Measurements from ENCODE around the gene GPR12.
"Not testable (repeated sequence)": the region's sequence is repeated elsewhere in the genome, so short reads cannot be mapped to it uniquely, and the experiment has no call there.

Gene GPR12

GRCh38 chr13:26747706-26748105 lies 12.9 kb downstream of the GPR12 start:
- no peak for DNase-seq

DNA sequence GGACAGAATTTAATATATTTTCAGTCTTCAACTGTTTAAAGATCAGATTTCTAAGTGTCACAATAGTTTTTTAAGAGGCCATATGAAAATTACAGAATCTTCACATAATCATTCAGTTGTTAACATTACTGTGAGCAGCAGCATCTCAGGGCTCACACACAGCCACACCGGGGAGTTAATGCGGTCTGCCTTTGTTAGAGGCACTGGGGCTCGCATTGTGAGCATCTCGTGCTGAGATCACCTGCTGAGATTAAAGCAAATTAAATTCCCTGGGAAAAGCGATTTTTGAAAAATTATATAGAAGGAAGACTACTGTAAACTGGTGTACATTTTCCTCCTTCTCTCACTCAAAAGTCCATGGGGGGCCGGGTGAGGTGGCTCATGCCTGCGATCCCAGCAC lies 16.6 kb downstream of the GPR12 start:
- DNase-seq, result no peak

- DNase-seq, result no peak
Observed at GRCh38 chr13:26742691-26743358, 17.8 kb downstream of the GPR12 start.

- DNase-seq, result no peak
Observed at GRCh38 chr13:26735677-26736076, 24.9 kb downstream of the GPR12 start.

GRCh38 chr13:26727633-26728032 lies 33.0 kb downstream of the GPR12 start:
- no peak for DNase-seq

DNA sequence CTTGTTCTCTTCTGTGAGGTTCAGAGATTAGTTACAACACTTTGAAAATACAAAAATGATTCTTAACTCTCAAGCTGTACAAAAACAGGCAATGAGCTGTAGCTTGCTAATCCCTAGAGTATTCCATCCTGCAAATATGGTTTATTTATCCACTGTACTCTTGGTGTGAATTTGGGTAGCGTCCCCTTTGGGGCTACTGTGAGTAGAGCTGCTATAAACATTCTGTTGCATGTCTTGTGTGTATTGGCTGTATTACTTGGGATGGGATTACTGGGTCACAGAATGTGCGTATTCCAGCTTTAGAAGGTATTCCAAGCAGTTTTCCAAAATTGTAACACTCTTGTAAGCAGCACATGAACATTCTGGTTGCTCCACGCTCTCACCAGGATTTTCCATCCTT lies 33.5 kb downstream of the GPR12 start:
- no peak for DNase-seq

DNA sequence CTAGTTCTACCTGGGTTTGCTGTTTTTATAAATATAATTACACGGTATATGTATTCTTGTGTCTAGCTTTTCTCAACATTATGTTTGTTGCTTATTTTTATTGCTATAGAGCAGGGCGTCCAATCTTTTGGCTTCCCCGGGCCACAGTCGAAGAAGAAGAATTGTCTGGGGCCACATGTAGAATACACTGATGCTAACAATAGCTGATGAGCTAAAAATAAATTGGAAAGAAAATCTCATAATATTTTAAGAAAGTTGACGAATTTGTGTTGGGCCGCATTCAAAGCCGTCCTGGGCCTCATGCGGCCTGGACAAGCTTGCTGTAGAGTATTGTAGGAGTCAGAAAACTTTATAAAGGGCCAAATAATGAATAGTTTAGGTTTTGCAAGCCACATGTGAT lies 33.9 kb downstream of the GPR12 start:
- no peak for DNase-seq

DNA sequence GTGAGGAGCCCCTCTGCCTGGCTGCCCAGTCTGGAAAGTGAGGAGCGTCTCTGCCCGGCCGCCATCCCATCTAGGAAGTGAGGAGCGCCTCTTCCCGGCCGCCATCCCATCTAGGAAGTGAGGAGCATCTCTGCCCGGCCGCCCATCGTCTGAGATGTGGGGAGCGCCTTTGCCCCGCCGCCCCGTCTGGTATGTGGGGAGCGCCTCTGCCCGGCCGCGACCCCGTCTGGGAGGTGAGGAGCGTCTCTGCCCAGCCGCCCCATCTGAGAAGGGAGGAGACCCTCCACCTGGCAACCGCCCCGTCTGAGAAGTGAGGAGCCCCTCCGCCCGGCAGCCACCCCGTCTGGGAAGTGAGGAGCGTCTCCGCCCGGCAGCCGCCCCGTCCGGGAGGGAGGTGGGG lies 37.0 kb downstream of the GPR12 start:
- DNase-seq, result not testable (repeated sequence)

DNA sequence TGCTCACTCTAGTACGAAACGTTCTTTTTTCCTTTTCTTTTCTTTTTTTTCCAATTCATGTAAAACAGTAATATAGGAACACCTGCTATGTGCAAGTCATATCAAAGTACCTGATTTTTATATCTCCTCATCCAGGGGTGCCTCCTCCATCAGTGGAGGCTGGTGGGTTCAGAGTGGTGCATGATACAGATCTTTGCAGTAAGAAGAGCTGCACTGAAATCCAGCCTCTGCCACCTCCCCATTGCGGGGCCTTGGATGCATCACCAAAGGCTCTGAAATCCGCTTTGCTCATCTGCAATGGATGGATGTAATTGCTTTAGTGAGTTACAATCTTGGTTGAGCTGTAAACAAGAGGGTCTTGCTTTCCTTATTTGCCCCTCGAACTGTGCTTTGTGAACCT lies 38.3 kb downstream of the GPR12 start:
- no peak for DNase-seq

GRCh38 chr13:26721251-26722121 lies 39.1 kb downstream of the GPR12 start:
- peak; percentile 54 for DNase-seq

- no peak for DNase-seq
Observed at GRCh38 chr13:26719356-26719945, 41.1 kb downstream of the GPR12 start.

GRCh38 chr13:26718872-26719271 lies 41.7 kb downstream of the GPR12 start:
- DNase-seq, result no peak

DNA sequence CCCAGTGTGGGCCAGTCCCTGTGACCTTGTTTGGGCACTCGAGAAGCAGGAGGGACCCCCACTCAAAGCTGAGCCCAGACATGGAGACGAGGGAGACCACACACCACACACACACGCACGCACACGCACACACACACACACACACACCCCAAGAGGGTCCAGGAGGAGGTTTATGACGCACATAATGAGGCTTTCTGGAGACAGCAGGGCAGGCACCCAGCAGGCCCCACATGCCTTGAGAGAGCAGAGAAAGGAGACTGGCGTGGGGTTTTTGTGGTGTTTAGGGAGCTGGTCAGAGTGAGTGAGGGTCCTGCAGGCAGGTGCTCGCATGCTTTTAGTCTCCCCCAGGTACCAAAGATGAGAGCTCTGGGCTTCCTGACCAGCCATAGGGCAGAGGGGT lies 42.4 kb downstream of the GPR12 start:
- DNase-seq, result no peak

DNA sequence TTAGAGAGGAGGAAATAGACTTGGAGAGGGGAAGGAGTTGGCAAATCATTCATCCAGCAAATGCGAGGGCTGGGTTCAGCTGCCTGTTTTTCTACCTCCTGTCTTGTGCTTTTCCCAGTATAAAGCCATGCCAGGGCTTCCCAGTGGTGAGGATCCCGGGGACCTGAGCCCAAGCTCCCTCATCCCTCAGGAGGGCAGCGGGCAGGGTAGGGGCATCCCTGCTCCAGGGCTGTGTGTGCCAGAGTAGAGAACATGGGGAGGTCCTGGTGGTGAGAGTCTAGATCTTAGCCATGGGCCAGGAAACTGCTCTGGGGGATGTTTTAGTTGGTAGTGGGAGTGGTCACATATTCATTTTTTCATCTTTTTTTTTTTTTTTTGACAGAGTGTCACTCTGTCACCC lies 43.6 kb downstream of the GPR12 start:
- DNase-seq, result no peak

DNA sequence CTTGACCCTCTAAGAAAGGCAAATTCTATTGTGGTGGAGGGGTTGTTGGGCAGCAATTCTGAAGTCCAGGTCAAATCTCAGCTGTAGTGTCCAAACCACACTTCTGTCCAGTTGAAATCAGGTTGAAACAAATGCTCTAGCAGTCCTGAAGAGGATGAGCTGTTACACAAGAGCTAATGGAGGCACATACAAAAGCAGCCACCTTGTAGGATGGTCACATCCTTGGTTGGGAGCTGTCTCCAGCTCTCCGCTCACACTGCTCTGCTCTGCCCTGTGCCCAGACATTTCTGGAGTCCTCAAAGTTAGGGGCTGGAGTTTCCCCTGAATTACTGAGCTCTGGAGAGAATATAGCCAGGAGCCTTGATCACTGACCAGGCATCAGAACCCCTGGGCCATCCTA lies 47.2 kb downstream of the GPR12 start:
- no peak for DNase-seq

DNA sequence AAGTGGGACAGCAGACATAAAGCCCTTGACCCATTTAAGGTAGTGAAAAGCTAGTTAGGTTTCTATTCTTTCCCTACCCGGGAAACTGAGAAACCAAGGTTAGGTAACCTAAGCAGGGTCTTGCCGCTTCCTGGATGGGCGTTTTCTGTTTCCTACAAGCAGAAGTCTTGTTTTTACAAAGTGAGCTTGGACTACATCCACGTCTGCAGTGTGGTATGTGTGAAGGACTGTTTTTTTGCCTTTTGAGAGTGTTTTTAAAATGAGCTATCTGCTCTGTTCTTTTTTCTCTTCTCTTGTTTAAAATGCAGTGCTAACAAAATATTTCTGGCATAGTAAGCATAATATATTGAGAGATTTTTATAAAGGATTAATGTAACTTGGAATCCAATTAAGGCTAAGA lies 49.4 kb downstream of the GPR12 start:
- no peak for DNase-seq

GRCh38 chr13:26710166-26710565 lies 50.4 kb downstream of the GPR12 start:
- DNase-seq, result no peak

GRCh38 chr13:26709461-26709860 lies 51.1 kb downstream of the GPR12 start:
- no peak for DNase-seq

DNA sequence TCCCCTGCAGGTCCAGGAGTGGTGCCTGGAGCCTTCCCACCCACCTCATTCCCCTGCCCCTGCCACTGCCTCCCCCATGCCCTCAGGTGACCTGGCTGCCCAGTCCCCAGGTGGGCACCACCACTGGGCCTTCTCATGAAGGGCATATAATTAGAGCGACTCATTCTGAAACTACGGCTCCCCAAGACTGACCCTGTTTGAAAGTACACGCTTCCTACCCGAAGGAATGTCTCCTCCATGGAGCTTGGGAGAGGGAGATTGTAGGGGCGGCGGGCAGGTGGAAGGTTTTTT lies 52.6 kb downstream of the GPR12 start:
- DNase-seq, result no peak

- DNase-seq, result peak; percentile 42
Observed at GRCh38 chr13:26707122-26708006, 53.2 kb downstream of the GPR12 start.

DNA sequence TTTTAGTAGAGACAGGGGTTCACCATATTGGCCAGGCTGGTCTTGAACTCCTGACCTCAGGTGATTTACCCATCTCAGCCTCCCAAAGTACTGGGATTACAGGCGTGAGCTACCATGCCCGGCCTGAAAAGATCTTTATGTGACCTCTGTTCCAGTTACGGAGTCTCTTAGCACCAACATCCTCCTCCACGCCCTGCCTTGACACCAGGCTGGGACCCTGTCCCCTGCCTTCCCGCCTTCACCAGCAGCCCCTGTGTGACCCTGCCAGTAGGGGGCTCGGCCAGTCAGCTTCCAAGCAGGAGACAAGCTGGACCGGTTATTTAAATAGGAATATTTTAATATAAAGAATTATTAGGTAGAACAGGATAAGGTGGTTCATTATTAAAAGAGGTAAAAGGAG lies 54.2 kb downstream of the GPR12 start:
- DNase-seq, result no peak

DNA sequence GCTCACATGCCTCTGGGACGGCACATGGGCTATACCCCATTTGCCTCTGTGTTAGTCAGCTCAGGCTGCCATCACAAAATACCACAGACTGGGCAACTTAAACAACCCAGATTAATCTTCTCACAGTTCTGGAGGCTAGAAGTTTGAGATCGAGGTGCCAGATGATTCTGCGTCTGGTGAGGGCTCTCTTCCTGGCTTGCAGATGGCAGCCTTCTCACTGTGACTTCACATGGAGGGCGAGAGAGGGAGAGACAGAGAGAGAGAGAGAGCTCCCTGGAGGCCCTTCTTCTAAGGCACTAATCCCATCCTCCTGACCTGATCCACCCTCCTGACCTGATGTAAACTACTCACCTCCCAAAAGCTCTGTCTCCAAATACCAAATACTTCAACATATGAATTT lies 55.0 kb downstream of the GPR12 start:
- no peak for DNase-seq
